NCI-H748 treated with DMSO at 0.1 percent for 48 hours (cell line): ENCODE results near the gene RBBP5.
A peak's percentile ranks its signal among the peaks of the same experiment; 100 is the strongest.

Experiments used
- DNase-seq: peaks from one replicate; lab custom pipeline; 2025; lab: John Stamatoyannopoulos, UW

RBBP5 gene

DNA sequence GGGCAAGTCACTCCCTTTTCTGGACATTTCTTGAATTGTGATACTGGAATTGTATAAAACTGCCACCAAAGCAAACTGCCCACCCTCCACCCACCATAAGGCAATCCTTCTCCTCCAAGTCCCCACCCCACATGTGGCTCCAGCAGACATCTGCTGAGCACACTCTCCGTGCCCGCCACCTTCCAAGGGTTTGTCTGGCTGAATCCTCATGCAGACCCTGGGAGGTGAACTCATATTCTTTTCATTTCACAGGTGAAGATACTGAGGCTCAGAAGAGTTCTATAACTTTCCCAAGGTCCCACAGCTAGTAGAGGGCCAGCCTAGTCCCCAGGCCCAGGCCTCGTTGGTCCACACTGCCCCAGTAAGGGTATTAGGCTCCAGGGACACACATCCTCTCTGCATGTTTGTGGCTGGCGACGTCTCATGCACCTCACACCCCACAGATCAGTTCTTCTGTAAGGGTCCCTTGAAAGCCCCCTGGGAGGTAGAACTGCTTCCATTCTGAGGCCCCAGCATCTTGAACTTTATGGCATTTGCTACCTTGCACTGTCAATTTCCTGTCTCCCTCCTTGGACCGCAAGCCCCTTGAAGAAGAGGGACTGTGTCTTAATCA, 64.7 kb downstream of the RBBP5 start:
- DNase-seq = no peak

DNA sequence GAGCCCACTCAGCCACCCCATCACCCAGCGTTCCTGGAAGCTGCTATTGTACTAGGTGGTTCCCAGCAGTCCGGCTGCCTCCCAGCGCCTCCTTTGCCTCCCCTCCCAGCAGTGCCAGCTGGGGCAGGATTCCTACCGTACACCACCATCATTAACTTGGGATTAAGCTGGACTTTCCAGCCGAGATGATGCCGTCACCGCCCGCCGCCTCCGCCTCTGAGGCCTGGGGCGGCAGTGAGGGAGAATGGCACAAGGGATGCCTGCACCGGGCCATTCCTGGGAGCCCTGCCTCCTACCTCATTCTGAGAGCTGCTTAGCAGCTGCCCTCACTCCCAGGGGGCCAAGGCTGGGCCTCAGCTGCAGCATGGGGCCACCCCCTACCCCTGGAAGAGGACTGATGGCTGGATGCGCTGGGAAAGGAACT, 65.6 kb downstream of the RBBP5 start:
- DNase-seq = no peak

DNA sequence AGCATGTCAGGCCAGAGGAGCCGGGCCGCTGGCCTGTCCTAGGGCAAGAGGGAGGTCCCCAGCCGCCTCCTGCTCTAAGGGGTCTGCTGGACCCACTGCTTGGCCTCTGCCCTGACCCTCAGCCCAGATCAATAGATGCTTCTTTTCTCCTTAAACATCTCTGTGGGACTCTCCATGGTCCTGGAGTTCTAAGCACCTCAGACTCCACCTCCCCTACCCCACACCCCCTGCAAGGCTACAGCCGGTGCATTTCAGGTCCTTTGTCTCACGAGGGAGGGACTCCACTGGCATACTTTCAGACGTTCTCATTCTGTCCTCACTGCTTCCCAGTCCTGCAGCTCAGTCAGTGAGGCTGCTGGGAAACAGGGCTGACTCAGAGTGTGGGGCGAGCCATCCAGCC, 67.8 kb downstream of the RBBP5 start:
- DNase-seq = no peak

DNA sequence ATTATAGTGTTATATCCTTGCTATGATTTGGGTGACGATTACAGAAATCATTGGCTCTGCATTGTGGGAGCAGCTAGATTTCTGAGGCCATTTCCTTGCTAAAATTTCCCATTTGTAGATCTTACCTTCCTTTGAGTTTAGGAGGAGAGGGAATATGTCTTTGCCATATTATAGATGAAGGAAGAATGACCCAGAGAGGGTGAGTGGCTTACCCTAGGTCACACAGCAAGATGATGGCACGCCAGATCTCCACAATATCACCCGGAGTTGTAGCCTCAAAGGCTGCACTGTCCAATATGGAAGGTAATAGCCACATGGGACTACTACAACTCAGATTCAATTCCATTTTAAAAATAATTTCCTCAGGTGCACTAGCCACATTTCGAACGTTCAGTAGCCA, 68.5 kb downstream of the RBBP5 start:
- no peak for DNase-seq

DNA sequence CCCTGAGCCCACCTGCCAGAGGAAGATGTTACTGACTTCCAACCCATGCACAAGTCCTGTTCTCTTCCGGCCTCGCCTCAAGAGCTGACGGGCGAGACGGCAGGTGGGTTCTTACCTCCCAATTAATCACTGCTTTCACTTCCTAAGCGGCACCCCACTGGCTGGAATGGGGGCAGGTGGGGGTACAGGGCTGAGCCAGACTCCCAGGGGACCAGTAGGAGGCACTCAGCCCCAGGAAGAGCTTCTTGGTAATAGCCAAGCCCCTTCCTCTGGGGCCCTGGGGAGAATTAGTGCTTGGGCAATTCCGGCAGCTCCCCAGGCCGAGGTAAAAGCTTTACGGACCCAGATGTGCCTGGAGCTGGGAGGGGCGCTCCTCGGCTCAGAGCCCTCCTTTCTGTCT, 69.1 kb downstream of the RBBP5 start:
- DNase-seq = no peak

DNA sequence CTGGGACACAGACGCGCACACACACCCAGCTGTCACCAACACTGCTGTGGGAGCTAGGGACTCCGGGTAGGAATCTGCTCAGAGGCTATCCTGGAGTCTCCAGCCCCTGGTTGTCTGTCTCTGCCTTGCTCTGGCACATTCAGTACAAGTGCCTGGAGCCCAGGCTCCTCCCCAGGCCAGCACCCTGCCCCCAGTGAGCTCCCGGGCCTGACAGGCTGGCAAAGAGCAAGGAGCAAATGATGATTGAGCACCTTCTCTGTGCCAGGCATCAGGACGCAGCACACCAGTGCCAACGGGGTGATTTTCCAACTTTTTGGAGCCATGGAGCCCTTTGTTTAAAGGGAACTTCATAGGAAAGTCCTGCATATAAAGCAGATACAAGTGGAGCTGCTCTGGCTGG, 72.3 kb downstream of the RBBP5 start:
- no peak for DNase-seq

DNA sequence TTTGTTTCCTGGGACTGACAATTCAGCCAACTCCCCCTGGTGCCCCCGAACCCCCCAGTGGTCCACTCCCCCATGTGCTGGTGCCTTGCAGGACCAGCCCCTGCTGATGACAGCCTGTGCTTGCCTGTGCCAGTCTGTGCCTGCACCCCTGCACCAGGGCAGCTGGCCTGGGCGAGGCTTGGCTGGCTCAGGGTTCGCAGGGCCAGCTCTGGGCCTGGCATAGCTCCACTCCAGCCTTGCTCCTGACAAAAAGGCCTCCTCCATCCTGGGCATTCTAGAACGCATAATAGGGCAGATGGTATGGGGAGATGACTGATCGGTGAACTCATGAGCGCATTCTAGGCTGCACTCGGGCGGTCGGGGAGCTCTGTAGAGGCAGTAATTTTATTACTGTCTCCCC, 73.4 kb downstream of the RBBP5 start:
- DNase-seq = no peak

DNA sequence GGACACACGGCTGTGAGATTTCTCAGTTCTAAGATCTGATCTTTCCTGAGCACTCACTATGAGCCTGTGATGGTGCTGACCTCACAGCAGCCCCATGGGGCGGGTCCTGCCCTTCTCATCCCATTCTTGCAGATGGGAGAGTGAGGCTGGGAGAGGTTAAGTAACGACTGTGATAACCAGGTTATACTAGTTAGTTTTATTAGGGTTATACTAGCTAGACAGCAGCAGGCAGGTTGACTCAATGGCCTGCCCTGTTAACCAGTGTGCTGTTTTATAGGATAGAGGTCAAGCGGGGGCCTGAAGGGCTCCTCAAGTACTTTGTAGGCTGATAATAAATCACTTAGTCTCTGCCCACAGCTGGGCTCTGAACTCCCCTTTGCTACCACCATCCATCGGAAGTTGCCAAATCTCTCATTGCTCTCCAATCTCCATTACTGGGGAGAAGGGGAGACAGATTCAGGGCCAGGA, 74.0 kb downstream of the RBBP5 start:
- DNase-seq = no peak

DNA sequence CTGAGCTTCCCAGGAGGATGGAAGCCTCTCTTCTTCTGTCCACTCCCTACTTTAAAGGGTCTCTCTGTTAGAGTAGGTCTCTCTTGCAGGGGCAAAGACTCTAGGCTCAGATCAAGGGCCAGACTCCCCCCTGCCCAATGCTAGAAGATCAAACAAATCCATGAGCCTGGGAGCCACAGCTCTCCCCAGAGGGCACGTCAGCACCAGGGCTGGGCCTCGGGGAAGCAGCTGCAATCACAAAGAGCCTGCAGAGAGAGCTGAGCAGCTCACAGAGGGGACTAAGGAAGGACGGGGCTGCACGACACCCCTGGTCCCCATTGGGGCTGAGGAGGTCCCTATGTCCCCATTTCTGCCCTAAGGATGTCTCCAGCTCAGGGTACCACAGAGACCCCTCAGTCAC, 74.9 kb downstream of the RBBP5 start:
- no peak for DNase-seq

DNA sequence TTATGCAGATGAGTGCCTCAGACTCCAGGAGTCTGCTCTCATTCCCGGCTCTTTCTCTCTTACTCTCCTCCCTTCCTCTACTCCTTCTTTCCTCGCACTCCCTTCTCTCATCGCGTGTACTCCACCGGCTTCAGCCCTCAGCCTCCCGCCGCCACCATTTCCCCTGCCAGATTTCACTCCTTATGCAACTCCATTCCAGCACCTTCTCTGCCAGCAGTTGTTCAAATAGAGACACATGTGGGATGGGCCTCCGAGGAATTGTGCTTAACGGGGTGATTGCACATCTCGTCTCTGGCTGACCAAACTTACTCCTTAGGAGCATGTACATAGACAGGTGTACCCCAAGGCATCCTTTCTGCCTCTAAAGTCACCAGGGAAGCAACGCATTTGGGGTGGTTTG, 76.6 kb downstream of the RBBP5 start:
- DNase-seq = no peak

DNA sequence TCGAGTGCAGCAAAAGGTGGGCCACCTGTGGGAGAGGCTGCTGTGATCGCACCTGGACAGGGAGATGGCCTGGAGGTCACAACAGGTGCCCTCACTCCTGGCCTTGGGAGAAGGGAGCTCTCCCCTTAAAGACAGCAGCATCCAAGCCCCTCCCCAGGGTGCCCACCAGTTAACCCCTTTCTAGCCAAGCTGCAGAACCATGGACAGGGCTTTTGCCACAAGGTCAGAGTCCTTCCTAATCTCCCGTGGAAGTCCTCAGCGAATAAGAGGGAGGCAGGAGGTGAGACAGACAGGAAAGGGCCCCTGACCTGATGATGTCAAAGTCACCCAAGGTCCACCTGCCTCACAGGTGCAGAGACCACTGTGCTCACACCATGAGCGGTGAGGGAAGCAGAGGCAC, 77.0 kb downstream of the RBBP5 start:
- DNase-seq = no peak

DNA sequence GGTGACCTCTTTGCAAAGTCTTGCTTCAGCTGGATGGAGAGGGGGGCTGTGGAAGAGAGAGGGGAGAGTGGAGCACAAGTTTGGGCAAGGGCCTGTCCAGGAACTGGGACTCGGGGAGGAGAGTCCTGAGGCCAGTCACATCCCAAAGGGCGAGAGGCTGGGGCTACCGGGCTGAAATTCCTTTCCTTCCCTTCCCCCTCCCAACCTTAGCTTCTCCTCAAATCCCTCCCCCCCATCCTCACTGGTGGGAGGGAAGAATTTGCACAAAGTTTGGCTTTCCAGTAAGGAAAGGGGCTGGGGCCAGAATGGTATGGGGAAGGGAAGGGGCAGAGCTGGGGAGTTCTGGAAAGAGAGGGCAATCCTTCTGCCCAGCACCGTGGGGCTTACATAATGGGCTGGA, 77.9 kb downstream of the RBBP5 start:
- no peak for DNase-seq

DNA sequence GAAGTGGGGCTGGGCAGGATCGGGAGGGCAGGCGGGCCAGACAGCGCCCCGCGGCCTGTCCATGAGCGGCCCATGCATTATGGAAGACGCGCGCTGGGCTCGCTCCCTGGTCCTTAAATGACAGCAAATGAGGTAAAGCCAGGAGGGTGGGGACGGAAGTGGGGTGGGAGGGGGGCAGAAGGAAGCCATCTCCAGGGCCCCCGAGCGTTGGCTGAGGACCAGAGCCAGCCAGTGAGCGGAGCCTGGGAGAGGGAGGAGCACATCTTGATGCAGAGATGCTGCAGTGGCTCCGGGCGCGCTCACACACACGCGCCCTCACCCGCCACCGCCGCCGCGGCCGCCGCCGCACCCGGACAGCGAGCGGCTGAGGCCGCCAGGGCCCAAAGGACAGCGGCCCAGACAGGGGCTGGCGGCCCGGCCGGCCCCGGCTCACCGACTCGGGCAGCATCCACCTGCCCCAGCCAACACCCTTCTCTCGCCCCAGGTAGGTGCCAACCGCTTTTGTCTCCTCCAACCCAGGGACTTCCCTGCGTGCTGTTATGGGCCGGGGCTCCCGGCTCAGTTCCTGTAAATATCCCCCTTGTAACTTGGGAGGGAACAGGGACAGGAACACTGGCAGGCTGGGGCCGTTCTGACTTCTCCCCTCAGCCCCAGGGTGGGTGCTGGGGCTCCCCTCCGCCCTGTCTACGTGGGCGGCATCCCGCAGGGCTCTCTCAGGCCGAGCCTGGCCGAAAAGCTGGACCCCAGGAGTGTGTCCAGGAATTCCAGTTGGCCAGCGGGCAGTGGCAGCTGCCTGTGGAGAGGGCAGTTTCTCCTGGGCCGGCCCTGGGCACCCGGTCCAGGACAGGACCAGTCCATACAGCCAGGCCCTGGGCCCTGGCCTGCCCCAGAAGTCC, 78.6 kb downstream of the RBBP5 start, which contains the start of gene CNTN2:
Gene CNTN2 (plus strand): TSS at position 302 of the 896 bp plus-strand sequence. CDS start 9,974 bp downstream, outside the sequence.
- peak; percentile 36 for DNase-seq

DNA sequence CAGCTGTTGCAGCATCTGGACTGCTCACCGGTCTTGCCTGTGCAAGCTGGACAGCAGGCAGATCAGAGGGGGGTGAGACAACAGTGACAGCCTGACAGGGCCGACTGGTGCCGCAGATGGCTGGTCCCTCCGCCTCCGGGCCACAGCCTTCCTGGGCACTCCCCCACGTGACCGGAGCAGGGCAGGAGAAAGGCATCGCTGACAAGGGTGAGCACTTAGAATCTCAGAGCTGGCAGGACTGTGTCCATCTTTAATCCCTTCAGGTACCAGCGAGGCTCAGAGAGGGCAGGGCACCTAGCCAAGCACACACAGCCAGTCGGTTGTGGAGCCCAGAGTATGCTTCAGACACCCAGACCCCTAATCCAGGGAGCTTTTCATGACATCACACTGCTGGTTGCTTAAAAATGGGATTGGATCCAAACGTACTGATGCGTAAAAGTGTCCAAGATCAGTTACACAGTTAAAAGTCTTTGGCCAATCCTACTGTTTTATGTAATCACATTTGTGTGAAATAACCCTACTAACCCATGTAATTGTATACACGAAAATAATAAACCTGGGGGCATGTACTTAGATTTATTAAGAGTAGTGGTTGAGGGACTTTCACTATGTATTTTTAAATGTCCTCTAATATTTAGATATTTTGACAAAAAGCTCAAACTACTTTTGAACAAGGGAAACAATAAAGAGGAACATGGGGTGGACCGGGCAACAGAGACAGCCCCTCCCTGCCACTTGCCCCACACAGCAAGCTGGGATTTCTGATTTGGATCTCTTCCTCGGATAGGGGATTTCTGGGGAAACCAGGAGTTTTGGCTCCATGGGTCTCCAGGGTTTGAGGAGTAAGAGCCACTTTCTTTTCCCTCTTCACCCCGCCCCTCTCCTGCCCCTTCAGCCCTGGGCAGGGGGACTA, 79.5 kb downstream of the RBBP5 start:
- DNase-seq = no peak

DNA sequence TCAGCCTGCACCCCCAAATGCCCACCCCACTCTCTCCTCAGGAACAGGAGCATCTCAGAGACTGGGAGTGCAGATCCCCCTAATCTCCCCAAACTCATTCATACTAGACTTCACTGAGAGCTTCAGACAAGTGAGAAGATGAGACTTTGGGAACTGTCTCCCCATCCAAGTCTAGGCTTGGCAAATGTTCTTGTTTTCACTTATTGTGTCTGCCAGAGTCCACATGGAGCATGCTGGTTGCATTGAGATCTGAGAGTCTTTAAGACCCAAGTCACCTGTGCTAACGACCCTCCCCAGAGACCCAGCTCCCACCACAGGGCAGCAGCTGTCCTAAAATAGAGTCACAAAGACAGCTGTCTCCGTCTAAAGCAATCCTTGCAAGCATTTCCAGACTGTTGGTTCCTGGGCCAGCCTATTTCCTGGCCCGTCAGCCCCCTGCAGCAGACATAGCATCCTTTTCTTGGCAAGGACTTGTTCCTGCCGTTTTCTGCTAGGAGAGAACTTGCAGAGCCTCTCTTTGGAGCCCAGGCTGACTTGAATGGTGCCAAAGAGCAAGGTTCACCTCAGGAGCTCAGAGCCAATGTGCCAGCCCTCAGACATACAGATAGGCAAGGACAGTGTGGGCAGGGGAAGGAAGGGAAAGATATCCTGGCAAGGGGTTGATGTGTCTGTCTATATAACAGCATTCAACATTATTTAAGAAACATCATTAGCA, 80.6 kb downstream of the RBBP5 start:
- no peak for DNase-seq

DNA sequence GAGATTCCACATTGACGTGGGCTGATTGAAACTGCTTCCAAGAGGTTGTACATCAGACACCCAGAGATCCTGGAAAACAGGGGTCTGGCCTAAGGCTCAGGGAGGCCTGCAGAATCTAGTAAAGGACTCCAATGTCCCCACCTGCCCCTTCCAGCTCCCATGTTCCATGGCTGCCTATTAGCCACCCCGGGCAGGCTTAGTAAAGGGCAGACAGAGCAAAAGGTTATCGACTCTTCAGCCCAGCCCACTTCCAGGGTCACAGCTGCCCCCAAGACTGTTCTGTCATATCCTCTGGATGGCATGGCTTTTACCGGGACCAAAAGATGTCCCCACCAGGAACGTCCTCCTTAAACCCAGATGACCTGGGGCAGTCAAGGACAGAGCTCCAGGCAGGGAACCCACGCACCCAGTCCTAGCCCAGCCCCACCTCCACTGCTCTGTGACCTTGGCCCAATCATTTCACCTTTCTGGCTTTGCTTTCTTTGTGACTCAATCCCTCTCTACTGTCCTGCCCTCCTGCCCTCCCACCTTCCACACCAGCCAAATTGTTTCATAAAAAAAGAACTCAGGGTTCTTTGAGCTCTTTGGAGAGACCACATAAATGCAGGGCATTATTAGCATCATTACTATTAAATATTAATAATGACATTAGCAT, 83.5 kb downstream of the RBBP5 start:
- DNase-seq = no peak

DNA sequence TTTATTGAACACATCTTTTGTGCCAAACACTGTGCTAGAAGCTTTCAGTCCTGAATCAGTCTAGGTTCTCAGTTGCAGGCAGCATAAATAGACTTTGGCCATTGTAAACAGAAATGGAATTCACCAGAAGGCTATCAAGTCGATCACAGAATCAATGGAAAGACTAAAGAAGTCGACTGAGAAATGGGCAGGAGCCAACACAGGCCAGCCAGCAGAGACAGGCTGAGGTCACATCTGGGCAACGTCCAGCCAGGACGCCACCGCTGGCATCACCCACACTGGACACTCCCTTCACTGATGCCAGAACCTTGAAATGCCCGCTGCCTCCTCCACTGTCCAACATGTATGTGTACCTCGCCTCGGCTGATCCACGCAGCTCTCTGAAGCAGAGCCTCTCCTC, 84.2 kb downstream of the RBBP5 start:
- DNase-seq = no peak
